HUES48 (cell line): ENCODE data around the gene CXCR2.
"Not testable (repeated sequence)": the region's sequence is repeated elsewhere in the genome, so short reads cannot be mapped to it uniquely, and the experiment has no call there.

Experiments used
- H3K27ac ChIP-seq: one replicate; pipeline ENCODE4 v1.7.0; 2013; ENCODE audit warnings: low read depth, low read length, inconsistent platforms
- H3K27me3 ChIP-seq: 2 replicates; pipeline ENCODE4 v1.6.1; 2013; ENCODE audit warnings: mild to moderate bottlenecking, low read length; ENCODE audit not compliant: control insufficient read depth, insufficient read depth
- H3K36me3 ChIP-seq: 2 replicates; pipeline ENCODE4 v1.6.1; 2013; ENCODE audit warnings: low read length; ENCODE audit not compliant: control insufficient read depth, insufficient read depth
- H3K4me1 ChIP-seq: 2 replicates; pipeline ENCODE4 v1.6.1; 2013; ENCODE audit warnings: mild to moderate bottlenecking, low read length; ENCODE audit not compliant: control insufficient read depth, insufficient read depth
- H3K4me3 ChIP-seq: 2 replicates; pipeline ENCODE4 v1.5.1; 2013; ENCODE audit warnings: mild to moderate bottlenecking, low read depth, low read length
- H3K9ac ChIP-seq: 2 replicates; pipeline ENCODE4 v1.6.1; 2013; ENCODE audit warnings: mild to moderate bottlenecking, low read depth, low read length, moderate library complexity
- H3K9me3 ChIP-seq: 2 replicates; pipeline ENCODE4 v1.6.1; 2013; ENCODE audit warnings: low read length; ENCODE audit not compliant: control insufficient read depth, insufficient read depth

The CXCR2 gene

GRCh38 chr2:218161644-218162043 lies 35.8 kb downstream of the CXCR2 start:
- Histone ChIP-seq H3K9ac (no peak overlapping the region), H3K36me3 (no peaks in the 10 kb centered on the region), H3K4me3 (no peak overlapping the region), H3K4me1 (no peaks in the 10 kb centered on the region), H3K9me3 (no peaks in the 10 kb centered on the region), H3K27me3 (no peaks in the 10 kb centered on the region), H3K27ac (no peak overlapping the region)

- H3K27ac ChIP-seq, result no peak overlapping the region
- H3K4me3 ChIP-seq, result no peak overlapping the region
- no peaks in the 10 kb centered on the region for H3K4me1 ChIP-seq
- no peaks in the 10 kb centered on the region for H3K27me3 ChIP-seq
- H3K36me3 ChIP-seq, result no peaks in the 10 kb centered on the region
- H3K9ac ChIP-seq, result no peak overlapping the region
- H3K9me3 ChIP-seq, result no peaks in the 10 kb centered on the region
These were observed 37.0 kb downstream of the CXCR2 start for GRCh38 chr2:218162814-218163213.

DNA sequence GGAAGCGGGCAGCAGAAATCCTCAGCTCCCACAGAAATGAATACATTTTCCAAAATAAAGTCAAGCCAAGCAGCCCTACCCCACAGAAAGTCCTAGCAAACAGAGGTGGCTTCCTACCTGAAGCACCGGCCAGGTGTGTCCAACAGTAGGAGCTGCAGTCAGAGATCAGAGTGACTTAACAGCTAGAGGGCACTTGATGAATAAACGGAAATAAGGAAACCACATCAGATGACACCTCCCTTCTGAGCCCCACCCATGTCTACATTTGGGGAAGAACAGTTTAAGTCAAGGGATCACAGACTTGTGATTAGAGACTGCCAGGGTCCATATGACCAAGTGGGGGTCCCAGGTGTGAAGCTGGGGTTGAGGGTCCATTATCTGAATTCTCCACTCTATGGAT lies 41.0 kb downstream of the CXCR2 start, which contains the start of gene CXCR1:
Gene CXCR1, minus strand, starts transcription at position 172 of the 400 bp plus-strand sequence. CDS start 1,751 bp downstream, outside the sequence.
- Histone ChIP-seq H3K4me1 (peaks cover 3% of the 10 kb centered on the region; the same call in 1 of the 2 replicates), H3K36me3 (no peaks in the 10 kb centered on the region), H3K27ac (no peak within 1 kb of the TSS), H3K4me3 (no peak within 1 kb of the TSS), H3K9ac (no peak within 1 kb of the TSS), H3K9me3 (no peaks in the 10 kb centered on the region), H3K27me3 (no peaks in the 10 kb centered on the region)

GRCh38 chr2:218168016-218168415 lies 42.2 kb downstream of the CXCR2 start:
- no peak overlapping the region for H3K27ac ChIP-seq
- H3K9me3 ChIP-seq, result no peaks in the 10 kb centered on the region
- H3K9ac ChIP-seq, result no peak overlapping the region
- H3K36me3 ChIP-seq, result no peaks in the 10 kb centered on the region
- H3K27me3 ChIP-seq, result no peaks in the 10 kb centered on the region
- H3K4me3 ChIP-seq, result no peak overlapping the region
- peaks cover 3% of the 10 kb centered on the region; the same call in 1 of the 2 replicates for H3K4me1 ChIP-seq

- no peaks in the 10 kb centered on the region for H3K27me3 ChIP-seq
- no peak overlapping the region for H3K9ac ChIP-seq
- H3K27ac ChIP-seq, result no peak overlapping the region
- peaks cover 3% of the 10 kb centered on the region; the same call in 1 of the 2 replicates for H3K4me1 ChIP-seq
- no peaks in the 10 kb centered on the region for H3K36me3 ChIP-seq
- H3K4me3 ChIP-seq, result no peak overlapping the region
- H3K9me3 ChIP-seq, result no peaks in the 10 kb centered on the region
These were observed 43.0 kb downstream of the CXCR2 start for GRCh38 chr2:218168635-218169462.

GRCh38 chr2:218169757-218170546 lies 44.1 kb downstream of the CXCR2 start:
- peaks cover 3% of the 10 kb centered on the region; the same call in 1 of the 2 replicates for H3K4me1 ChIP-seq
- no peak overlapping the region for H3K9ac ChIP-seq
- no peak overlapping the region for H3K27ac ChIP-seq
- H3K4me3 ChIP-seq, result no peak overlapping the region
- no peaks in the 10 kb centered on the region for H3K9me3 ChIP-seq
- no peaks in the 10 kb centered on the region for H3K36me3 ChIP-seq
- H3K27me3 ChIP-seq, result no peaks in the 10 kb centered on the region

DNA sequence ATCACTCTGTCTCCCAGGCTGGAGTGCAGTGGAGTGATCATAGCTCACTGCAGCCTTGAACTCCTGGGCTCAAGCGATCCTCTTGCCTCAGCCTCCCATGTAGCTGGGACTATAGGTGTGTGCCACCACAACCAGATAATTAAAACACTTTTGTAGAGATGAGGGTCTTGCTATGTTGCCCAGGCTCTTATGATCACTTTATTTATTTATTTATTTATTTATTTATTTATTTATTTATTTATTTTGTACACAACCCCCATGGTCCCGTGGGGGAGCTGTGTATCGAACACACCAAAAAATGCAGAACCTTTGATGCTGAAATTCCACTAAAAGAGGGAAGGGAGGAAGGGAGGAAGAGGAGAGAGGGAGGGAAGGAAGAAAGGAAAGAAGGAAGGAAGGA lies 45.9 kb downstream of the CXCR2 start:
- H3K36me3 ChIP-seq, H3K27me3 ChIP-seq, H3K4me3 ChIP-seq, H3K4me1 ChIP-seq, H3K9me3 ChIP-seq, H3K9ac ChIP-seq, H3K27ac ChIP-seq: not testable (repeated sequence)

- H3K27ac ChIP-seq, result no peak overlapping the region
- no peaks in the 10 kb centered on the region for H3K9me3 ChIP-seq
- peaks cover 3% of the 10 kb centered on the region; the same call in 1 of the 2 replicates for H3K4me1 ChIP-seq
- H3K9ac ChIP-seq, result no peak overlapping the region
- no peaks in the 10 kb centered on the region for H3K36me3 ChIP-seq
- no peaks in the 10 kb centered on the region for H3K27me3 ChIP-seq
- H3K4me3 ChIP-seq, result no peak overlapping the region
These were observed 47.0 kb downstream of the CXCR2 start for GRCh38 chr2:218172845-218173244.

DNA sequence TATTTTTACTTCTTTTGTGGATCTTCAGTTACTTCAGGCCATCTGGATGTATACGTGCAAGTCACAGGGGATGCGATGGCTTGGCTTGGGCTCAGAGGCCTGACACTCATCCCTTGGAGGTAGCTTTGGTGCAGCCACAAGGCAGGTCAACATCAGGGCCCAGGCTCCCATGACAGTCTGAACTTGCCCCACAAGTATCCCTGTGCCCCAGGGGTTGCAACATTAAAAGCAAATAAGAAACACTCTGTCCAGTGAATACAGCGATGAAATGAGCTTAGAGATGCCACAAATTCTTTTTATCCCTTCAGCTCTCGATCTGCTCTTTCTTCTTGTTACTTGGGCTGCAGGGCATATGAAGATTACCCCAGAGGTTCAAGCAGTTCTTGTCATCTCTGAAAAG lies 54.0 kb downstream of the CXCR2 start:
- Histone ChIP-seq H3K27me3 (no peaks in the 10 kb centered on the region), H3K4me1 (no peaks in the 10 kb centered on the region), H3K27ac (no peak overlapping the region), H3K9me3 (no peaks in the 10 kb centered on the region), H3K4me3 (no peak overlapping the region), H3K9ac (no peak overlapping the region), H3K36me3 (no peaks in the 10 kb centered on the region)

DNA sequence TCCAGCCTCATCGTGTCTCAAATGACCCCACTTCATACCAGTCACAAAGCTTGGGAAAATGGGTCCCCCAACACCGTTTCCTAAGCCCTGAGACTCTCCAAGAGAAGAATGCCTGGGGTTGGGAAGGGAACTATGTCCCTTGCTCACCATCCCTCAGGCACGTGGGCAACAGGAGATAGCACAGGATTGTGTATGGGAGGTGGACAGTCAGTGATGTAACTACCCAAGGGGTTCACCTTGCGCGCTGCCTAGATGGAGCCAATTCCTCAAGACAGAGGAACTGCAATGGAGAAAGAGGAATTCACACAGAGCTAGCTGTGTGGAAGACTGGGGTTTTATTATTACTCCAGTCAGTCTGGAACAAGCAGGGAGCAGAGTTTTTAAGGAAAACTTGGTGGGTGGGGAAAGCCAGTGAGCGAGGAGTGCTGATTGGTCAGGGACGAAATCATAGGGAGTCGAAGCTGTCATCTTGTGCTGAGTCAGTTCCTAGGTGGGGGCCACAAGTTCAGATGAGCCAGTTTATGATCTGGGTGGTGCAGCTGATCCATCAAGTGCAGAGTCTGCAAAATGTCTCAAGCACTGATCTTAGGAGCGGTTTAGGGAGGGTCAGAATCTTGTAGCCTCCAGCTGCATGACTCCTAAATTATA lies 54.8 kb downstream of the CXCR2 start:
- Histone ChIP-seq H3K27me3 (no peaks in the 10 kb centered on the region), H3K4me3 (no peak overlapping the region)

More for the DNA sequence above, 54.8 kb downstream of the CXCR2 start:
- Histone ChIP-seq H3K36me3 (no peaks in the 10 kb centered on the region), H3K9me3 (no peaks in the 10 kb centered on the region), H3K9ac (no peak overlapping the region), H3K4me1 (no peaks in the 10 kb centered on the region), H3K27ac (no peak overlapping the region)
